ENCODE data around the gene FGF12. TPM values are rescaled to one million over a fixed set of nuclear protein-coding genes. Genes with fewer than 3 reads are reported as not detected.

FGF12 gene
- total and polyA plus RNA-seq, 2 of the 13 experiments (the other 11 are each of a cell fraction or from before 2014, with no cell fraction given) = 0.07 TPM; not detected in 1

DNA sequence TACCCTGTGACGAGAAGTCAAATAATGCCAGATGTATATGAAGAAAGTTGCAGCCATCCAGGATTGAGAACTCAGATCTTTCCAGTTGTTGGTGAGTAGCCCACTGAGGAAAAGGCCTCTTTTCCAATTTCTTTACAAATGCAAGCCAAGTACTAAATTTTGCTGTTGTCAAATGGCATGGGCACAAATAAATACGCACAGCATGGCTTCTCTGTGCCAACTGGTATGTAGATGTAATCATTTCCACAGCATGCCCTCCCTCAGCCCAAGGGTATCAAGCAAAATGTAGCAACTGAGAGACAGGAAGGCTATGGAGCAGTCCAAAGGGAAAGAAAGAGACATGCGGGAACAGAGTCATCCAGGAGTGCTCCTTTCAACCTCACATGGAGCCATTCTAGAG, 105.4 kb downstream of the FGF12 start:
- intact Hi-C loops (cut with micrococcal nuclease; ENCODE audit: unreplicated experiment) = no loop called here

More for the DNA sequence above, 105.4 kb downstream of the FGF12 start:
- Histone ChIP-seq H4K20me1 (ENCODE audit: insufficient read depth, low read length) (no peaks in the 10 kb centered on the region), H3K27ac (ENCODE audit: extremely low read length, insufficient read depth, low read length) (no peak overlapping the region), H3K4me1 (ENCODE audit: insufficient read depth, low read length) (no peaks in the 10 kb centered on the region), H3K9me3 (ENCODE audit: low read length) (no peaks in the 10 kb centered on the region), H3K27me3 (ENCODE audit: control insufficient read depth in 1 of 2, insufficient read depth in 2 of 2, low read length in 2 of 2) (no peaks in the 10 kb centered on the region; a peak in 1 of 5 replicates), H2AFZ (ENCODE audit: low read length) (no peak overlapping the region), H3K36me3 (replicated peaks in 1 of 2; ENCODE audit: control insufficient read depth in 1 of 2, insufficient read depth in 2 of 2, low read length in 2 of 2) (no peaks in the 10 kb centered on the region), H3K9ac (ENCODE audit: insufficient read depth, low read depth, low read length) (no peak overlapping the region), H3K4me3 (replicated peaks in 1 of 3; ENCODE audit: insufficient read depth in 1 of 3, low read depth in 2 of 3, low read length in 3 of 3) (no peak overlapping the region), H3K79me2 (ENCODE audit: insufficient read depth, low read length) (no peaks in the 10 kb centered on the region), H3K4me2 (ENCODE audit: low read depth, low read length) (no peak overlapping the region)
- ChIA-PET POLR2A (no interaction called here), CTCF (ENCODE audit: low intra/inter-chr PET ratio, low total read pairs) (no interaction called here)
- ATAC-seq (no peak), DNase-seq (ENCODE audit: low spot score) (no peak), FAIRE-seq (no peak)
- 2% methylated on average over 3 of the region's 3 CpGs for WGBS (ENCODE audit: low lambda C conversion rate)
- in situ Hi-C loops (cut with HindIII; ENCODE audit: extremely low pct_ligation_motif_present, low pct_unique_long_range_greater_than_20kb) = no loop called here
- no TSS peak for BruUV-seq (replicated peaks)
- no peak for TF ChIP-seq ZFYVE20 (CRISPR knock-in tag; IDR thresholded peaks at IDR 0.05; ENCODE audit: borderline replicate concordance, low read depth)
- TF ChIP-seq, protein P1, sequence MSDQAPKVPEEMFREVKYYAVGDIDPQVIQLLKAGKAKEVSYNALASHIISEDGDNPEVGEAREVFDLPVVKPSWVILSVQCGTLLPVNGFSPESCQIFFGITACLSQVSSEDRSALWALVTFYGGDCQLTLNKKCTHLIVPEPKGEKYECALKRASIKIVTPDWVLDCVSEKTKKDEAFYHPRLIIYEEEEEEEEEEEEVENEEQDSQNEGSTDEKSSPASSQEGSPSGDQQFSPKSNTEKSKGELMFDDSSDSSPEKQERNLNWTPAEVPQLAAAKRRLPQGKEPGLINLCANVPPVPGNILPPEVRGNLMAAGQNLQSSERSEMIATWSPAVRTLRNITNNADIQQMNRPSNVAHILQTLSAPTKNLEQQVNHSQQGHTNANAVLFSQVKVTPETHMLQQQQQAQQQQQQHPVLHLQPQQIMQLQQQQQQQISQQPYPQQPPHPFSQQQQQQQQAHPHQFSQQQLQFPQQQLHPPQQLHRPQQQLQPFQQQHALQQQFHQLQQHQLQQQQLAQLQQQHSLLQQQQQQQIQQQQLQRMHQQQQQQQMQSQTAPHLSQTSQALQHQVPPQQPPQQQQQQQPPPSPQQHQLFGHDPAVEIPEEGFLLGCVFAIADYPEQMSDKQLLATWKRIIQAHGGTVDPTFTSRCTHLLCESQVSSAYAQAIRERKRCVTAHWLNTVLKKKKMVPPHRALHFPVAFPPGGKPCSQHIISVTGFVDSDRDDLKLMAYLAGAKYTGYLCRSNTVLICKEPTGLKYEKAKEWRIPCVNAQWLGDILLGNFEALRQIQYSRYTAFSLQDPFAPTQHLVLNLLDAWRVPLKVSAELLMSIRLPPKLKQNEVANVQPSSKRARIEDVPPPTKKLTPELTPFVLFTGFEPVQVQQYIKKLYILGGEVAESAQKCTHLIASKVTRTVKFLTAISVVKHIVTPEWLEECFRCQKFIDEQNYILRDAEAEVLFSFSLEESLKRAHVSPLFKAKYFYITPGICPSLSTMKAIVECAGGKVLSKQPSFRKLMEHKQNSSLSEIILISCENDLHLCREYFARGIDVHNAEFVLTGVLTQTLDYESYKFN (CRISPR knock-in tag; conservative IDR thresholded peaks at IDR 0.05) = no peak
- TF ChIP-seq CBX5 (CRISPR knock-in tag; IDR thresholded peaks at IDR 0.05; ENCODE audit: borderline replicate concordance) = no peak
- TF ChIP-seq ZC3H4 (CRISPR knock-in tag; IDR thresholded peaks at IDR 0.05; ENCODE audit: borderline replicate concordance) = no peak
- TF ChIP-seq RNF2 (conservative IDR thresholded peaks at IDR 0.05; ENCODE audit: low read depth) = no peak
- no peak for TF ChIP-seq SRSF9 (IDR thresholded peaks at IDR 0.05; ENCODE audit: borderline replicate concordance, insufficient read depth, low read depth, low read length, poor library complexity, severe bottlenecking)
- no peak for TF ChIP-seq ARHGAP35 (CRISPR knock-in tag; IDR thresholded peaks at IDR 0.05; ENCODE audit: borderline replicate concordance)
- no peak for TF ChIP-seq ZSCAN25 (CRISPR knock-in tag; IDR thresholded peaks at IDR 0.05)
- TF ChIP-seq, protein P2, sequence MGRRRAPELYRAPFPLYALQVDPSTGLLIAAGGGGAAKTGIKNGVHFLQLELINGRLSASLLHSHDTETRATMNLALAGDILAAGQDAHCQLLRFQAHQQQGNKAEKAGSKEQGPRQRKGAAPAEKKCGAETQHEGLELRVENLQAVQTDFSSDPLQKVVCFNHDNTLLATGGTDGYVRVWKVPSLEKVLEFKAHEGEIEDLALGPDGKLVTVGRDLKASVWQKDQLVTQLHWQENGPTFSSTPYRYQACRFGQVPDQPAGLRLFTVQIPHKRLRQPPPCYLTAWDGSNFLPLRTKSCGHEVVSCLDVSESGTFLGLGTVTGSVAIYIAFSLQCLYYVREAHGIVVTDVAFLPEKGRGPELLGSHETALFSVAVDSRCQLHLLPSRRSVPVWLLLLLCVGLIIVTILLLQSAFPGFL (CRISPR knock-in tag; IDR thresholded peaks at IDR 0.05) = no peak
- no peak for TF ChIP-seq ZNF550 (CRISPR knock-in tag; IDR thresholded peaks at IDR 0.05; ENCODE audit: borderline replicate concordance)
- no peak for TF ChIP-seq NPAS2 (CRISPR knock-in tag; IDR thresholded peaks at IDR 0.05; ENCODE audit: borderline replicate concordance)
- TF ChIP-seq, protein P3, sequence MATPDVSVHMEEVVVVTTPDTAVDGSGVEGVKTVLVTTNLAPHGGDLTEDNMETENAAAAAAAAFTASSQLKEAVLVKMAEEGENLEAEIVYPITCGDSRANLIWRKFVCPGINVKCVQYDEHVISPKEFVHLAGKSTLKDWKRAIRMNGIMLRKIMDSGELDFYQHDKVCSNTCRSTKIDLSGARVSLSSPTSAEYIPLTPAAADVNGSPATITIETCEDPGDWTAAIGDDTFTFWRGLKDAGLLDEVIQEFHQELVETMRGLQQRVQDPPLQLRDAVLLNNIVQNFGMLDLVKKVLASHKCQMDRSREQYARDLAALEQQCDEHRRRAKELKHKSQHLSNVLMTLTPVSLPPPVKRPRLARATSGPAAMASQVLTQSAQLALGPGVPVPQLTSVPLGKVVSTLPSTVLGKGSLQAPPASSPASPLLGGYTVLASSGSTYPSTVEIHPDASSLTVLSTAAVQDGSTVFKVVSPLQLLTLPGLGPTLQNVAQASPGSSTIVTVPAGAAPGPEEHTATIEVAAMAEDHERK (CRISPR knock-in tag; IDR thresholded peaks at IDR 0.05; ENCODE audit: low read depth) = no peak
- no peak for TF ChIP-seq KLF13 (CRISPR knock-in tag; IDR thresholded peaks at IDR 0.05)
- no peak for TF ChIP-seq ZNF7 (CRISPR knock-in tag; IDR thresholded peaks at IDR 0.05)
- TF ChIP-seq, protein P4, sequence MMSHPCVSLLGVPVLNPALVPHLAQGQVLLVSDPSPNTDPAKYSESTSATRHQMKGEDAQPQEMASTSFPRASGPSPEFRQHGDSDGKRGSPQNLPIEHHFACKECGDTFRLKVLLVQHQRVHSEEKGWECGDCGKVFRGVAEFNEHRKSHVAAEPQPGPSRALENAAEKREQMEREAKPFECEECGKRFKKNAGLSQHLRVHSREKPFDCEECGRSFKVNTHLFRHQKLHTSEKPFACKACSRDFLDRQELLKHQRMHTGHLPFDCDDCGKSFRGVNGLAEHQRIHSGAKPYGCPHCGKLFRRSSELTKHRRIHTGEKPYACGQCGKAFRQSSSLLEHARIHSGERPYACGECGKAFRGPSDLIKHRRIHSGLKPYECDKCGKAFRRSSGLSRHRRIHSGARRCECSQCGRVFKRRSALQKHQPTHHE (CRISPR knock-in tag; IDR thresholded peaks at IDR 0.05; ENCODE audit: borderline replicate concordance) = no peak
- no peak for TF ChIP-seq TCF7 (IDR thresholded peaks at IDR 0.05; ENCODE audit: low read depth)
- TF ChIP-seq HNF4G (IDR thresholded peaks at IDR 0.05; ENCODE audit: borderline replicate concordance, low read depth, low read length) = no peak
- no peak for TF ChIP-seq HNF4G (CRISPR knock-in tag; IDR thresholded peaks at IDR 0.05; ENCODE audit: borderline replicate concordance, low read depth)

All from HepG2 (cell line).